ENCODE results near the gene GTSE1.

- no peak for TF ChIP-seq SMC3 (IDR thresholded peaks at IDR 0.05; ENCODE audit: low read depth, low read length)
- no peak for TF ChIP-seq CTCF (IDR thresholded peaks at IDR 0.05)
- TF ChIP-seq ELF1 (IDR thresholded peaks at IDR 0.05) = no peak
- 0 out of 2 replicates have a peak, but pooled peaks have one; percentile 9 for TF ChIP-seq ZBTB33 (IDR thresholded peaks at IDR 0.05; ENCODE audit: borderline replicate concordance, low read depth)
- TF ChIP-seq TAF1 (IDR thresholded peaks at IDR 0.05; ENCODE audit: borderline replicate concordance, low read depth, low read length) = peak; percentile 70; the same call in 1 of the 2 replicates
- TF ChIP-seq JUND (IDR thresholded peaks at IDR 0.05) = no peak
Observed at GRCh38 chr22:46267431-46268279, 29.0 kb upstream of the GTSE1 start, which contains the start of gene TTC38.
